K562 (cell line): ENCODE results near the gene PPT1.

ENCODE experiments used
- CHD4 ChIP-seq: fragments of 200-600 bp; sonication (generic); IDR thresholded peaks from 3 replicates; pipeline ENCODE4 v1.6.1; 2012; ENCODE audit warnings: low read depth, mild to moderate bottlenecking, mixed read lengths, low read length, inconsistent platforms; ENCODE audit not compliant: insufficient read depth, insufficient replicate concordance, poor library complexity, severe bottlenecking
- CTCF ChIP-seq, 3 experiments: IDR thresholded peaks in 2 of 3; conservative IDR thresholded peaks in 1 of 3; 2 replicates each; pipeline ENCODE4 v1.5.1; 2011 to 2012; ENCODE audit warnings: low read length in 3 of 3, mild to moderate bottlenecking in 3 of 3, control low read depth in 2 of 3, improper control_type of control experiment in 1 of 3, inconsistent platforms in 1 of 3, low read depth in 1 of 3, mixed read lengths in 1 of 3, moderate library complexity in 1 of 3; ENCODE audit not compliant: insufficient read depth in 2 of 3
- FOXA1 ChIP-seq: fragments of 450-650 bp; IDR thresholded peaks from 2 replicates; pipeline ENCODE4 v1.6.1; 2016; ENCODE audit warnings: mild to moderate bottlenecking, borderline replicate concordance
- GABPA ChIP-seq: fragments of 200-800 bp; sonication (Bioruptor generic); conservative IDR thresholded peaks from 2 replicates; pipeline ENCODE4 v1.6.1; 2016; ENCODE audit warnings: low read depth, missing genetic modification characterization, missing compliant biosample characterization
- NELFE ChIP-seq: IDR thresholded peaks from 2 replicates; pipeline ENCODE4 v1.6.1; 2011; ENCODE audit warnings: mild to moderate bottlenecking; ENCODE audit not compliant: insufficient read depth, insufficient read length
- POLR2A ChIP-seq: fragments of 450-650 bp; conservative IDR thresholded peaks from 2 replicates; pipeline ENCODE4 v1.6.1; 2016
- SMAD3 ChIP-seq: fragments of 450-650 bp; formaldehyde crosslinking; conservative IDR thresholded peaks from 2 replicates; pipeline ENCODE4 v1.4.0; 2020; ENCODE audit warnings: mild to moderate bottlenecking
- SP2 ChIP-seq: IDR thresholded peaks from 2 replicates; pipeline ENCODE4 v1.6.1; 2011; ENCODE audit warnings: mild to moderate bottlenecking, low read depth, low read length, moderate library complexity; ENCODE audit not compliant: poor library complexity, severe bottlenecking; ENCODE audit errors: extremely low read depth
- ZNF77 ChIP-seq: fragments of 250-450 bp; sonication (Bioruptor Pico); IDR thresholded peaks from 2 replicates; pipeline ENCODE4 v1.5.0; 2020
- TF ChIP-seq, protein P1 (sequence below): sonication (generic); formaldehyde crosslinking; IDR thresholded peaks from 2 replicates; pipeline ENCODE4 v1.8.1; 2022; ENCODE audit warnings: missing genetic modification reagents

DNA sequence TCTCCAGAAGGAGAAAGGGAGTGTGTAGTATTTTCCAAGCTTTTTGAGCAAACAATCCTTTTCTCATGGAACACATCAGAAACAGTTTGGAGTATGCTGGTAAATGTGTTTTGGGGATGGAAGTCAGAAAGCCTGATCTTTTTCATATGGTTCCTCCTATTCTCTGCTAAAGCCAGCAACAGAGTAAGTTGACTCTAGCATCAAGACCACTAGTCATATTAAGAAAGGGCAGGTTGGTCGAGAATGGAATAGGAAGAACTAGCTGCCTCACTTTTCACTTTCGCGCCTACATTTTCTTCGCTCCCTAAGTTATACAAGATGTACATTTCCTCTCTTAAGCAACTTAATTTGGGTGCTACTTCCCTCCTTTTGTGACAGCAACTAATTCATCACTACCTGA is 24.0 kb downstream of the PPT1 start:
- TF ChIP-seq SMAD3 (CRISPR knock-in tag) (no peak), CHD4 (no peak), ZNF77 (CRISPR knock-in tag) (no peak), FOXA1 (no peak), POLR2A (peak; percentile 49), SP2 (no peak), CTCF (IDR thresholded peaks at IDR 0.05 in 2 of 3, conservative IDR thresholded peaks at IDR 0.05 in 1 of 3; ENCODE audit: insufficient read depth in 2 of 3, low read depth in 1 of 3, low read length in 3 of 3) (no peak), NELFE (no peak), GABPA (tag) (no peak)
- TF ChIP-seq, protein P1, sequence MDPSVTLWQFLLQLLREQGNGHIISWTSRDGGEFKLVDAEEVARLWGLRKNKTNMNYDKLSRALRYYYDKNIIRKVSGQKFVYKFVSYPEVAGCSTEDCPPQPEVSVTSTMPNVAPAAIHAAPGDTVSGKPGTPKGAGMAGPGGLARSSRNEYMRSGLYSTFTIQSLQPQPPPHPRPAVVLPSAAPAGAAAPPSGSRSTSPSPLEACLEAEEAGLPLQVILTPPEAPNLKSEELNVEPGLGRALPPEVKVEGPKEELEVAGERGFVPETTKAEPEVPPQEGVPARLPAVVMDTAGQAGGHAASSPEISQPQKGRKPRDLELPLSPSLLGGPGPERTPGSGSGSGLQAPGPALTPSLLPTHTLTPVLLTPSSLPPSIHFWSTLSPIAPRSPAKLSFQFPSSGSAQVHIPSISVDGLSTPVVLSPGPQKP (CRISPR knock-in tag): no peak
